A549 (cell line): Measurements from ENCODE around the gene MAP1LC3C.

Experiments
- CEBPB ChIP-seq, 2 experiments: fragments of >200 bp in 1 of 2; sonication (Bioruptor Twin) in 1 of 2; formaldehyde crosslinking in 1 of 2; IDR thresholded peaks; 2 replicates each; pipeline ENCODE4 v1.6.1; 2012 to 2016
- FOSB ChIP-seq: fragments of 250-450 bp; sonication (Bioruptor Pico); IDR thresholded peaks from 2 replicates; pipeline ENCODE4 v1.5.0; 2020; ENCODE audit warnings: mild to moderate bottlenecking, moderate library complexity
- JUN ChIP-seq, 2 experiments: fragments of >200 bp; sonication (Bioruptor Twin); formaldehyde crosslinking; IDR thresholded peaks; 2 replicates in 1 of 2; 3 replicates in 1 of 2; pipeline ENCODE4 v1.6.1; 2016 to 2017
- JUNB ChIP-seq: fragments of >200 bp; sonication (Bioruptor Twin); formaldehyde crosslinking; IDR thresholded peaks from 2 replicates; pipeline ENCODE4 v1.6.1; 2016
- POLR2A ChIP-seq: IDR thresholded peaks from 2 replicates; pipeline ENCODE4 v1.6.1; 2012; ENCODE audit warnings: mild to moderate bottlenecking, low read length
- SMC3 ChIP-seq: fragments of >200 bp; sonication (Bioruptor Twin); formaldehyde crosslinking; IDR thresholded peaks from 3 replicates; pipeline ENCODE4 v1.6.1; 2018; ENCODE audit warnings: inconsistent platforms
- SREBF2 ChIP-seq: fragments of 450-650 bp; IDR thresholded peaks from 2 replicates; pipeline ENCODE4 v1.6.1; 2014; ENCODE audit warnings: mild to moderate bottlenecking, moderate library complexity
- ZSCAN20 ChIP-seq: fragments of 250-450 bp; sonication (Bioruptor Pico); IDR thresholded peaks from 2 replicates; pipeline ENCODE4 v1.8.0; 2022; ENCODE audit warnings: mild to moderate bottlenecking, moderate library complexity
- TF ChIP-seq, protein P1 (sequence below): fragments of >200 bp; sonication (Bioruptor Twin); formaldehyde crosslinking; IDR thresholded peaks from 3 replicates; pipeline ENCODE4 v1.5.1; 2016
- TF ChIP-seq, protein P2 (sequence below): fragments of 200-600 bp; sonication (generic); IDR thresholded peaks from 2 replicates; pipeline ENCODE4 v1.6.1; 2016; ENCODE audit warnings: antibody characterized with exemption, mild to moderate bottlenecking, moderate library complexity
- TF ChIP-seq, protein P3 (sequence below): fragments of 450-650 bp; IDR thresholded peaks from 2 replicates; pipeline ENCODE4 v1.6.1; 2014; ENCODE audit warnings: antibody characterized with exemption
- TF ChIP-seq, protein P4 (sequence below): fragments of 150-350 bp; IDR thresholded peaks from 2 replicates; pipeline ENCODE4 v1.6.1; 2014; ENCODE audit warnings: low read depth, mild to moderate bottlenecking, low read length

DNA sequence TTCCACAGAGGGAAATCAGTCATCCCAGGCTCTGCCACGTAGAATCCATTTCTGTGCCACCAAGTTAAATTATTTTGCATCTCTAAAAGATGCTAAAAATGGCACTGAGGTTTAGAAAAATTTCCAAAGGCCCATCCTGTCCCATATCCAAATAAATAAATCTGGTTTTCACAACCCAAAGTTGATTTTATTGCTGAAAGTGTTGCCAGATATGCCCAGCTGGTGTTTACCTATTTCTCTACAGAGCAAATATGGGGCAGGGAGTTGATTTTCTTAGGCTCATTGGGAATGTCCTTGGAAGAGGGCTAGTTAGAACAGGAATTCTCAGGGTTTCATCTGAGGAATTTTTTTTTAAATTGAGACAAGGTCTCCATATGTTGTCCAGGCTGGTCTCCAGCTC is 19.0 kb downstream of the MAP1LC3C start:
- TF ChIP-seq JUN (IDR thresholded peaks at IDR 0.05): no peak
- TF ChIP-seq, protein P1, sequence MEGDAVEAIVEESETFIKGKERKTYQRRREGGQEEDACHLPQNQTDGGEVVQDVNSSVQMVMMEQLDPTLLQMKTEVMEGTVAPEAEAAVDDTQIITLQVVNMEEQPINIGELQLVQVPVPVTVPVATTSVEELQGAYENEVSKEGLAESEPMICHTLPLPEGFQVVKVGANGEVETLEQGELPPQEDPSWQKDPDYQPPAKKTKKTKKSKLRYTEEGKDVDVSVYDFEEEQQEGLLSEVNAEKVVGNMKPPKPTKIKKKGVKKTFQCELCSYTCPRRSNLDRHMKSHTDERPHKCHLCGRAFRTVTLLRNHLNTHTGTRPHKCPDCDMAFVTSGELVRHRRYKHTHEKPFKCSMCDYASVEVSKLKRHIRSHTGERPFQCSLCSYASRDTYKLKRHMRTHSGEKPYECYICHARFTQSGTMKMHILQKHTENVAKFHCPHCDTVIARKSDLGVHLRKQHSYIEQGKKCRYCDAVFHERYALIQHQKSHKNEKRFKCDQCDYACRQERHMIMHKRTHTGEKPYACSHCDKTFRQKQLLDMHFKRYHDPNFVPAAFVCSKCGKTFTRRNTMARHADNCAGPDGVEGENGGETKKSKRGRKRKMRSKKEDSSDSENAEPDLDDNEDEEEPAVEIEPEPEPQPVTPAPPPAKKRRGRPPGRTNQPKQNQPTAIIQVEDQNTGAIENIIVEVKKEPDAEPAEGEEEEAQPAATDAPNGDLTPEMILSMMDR: no peak
- TF ChIP-seq, protein P2, sequence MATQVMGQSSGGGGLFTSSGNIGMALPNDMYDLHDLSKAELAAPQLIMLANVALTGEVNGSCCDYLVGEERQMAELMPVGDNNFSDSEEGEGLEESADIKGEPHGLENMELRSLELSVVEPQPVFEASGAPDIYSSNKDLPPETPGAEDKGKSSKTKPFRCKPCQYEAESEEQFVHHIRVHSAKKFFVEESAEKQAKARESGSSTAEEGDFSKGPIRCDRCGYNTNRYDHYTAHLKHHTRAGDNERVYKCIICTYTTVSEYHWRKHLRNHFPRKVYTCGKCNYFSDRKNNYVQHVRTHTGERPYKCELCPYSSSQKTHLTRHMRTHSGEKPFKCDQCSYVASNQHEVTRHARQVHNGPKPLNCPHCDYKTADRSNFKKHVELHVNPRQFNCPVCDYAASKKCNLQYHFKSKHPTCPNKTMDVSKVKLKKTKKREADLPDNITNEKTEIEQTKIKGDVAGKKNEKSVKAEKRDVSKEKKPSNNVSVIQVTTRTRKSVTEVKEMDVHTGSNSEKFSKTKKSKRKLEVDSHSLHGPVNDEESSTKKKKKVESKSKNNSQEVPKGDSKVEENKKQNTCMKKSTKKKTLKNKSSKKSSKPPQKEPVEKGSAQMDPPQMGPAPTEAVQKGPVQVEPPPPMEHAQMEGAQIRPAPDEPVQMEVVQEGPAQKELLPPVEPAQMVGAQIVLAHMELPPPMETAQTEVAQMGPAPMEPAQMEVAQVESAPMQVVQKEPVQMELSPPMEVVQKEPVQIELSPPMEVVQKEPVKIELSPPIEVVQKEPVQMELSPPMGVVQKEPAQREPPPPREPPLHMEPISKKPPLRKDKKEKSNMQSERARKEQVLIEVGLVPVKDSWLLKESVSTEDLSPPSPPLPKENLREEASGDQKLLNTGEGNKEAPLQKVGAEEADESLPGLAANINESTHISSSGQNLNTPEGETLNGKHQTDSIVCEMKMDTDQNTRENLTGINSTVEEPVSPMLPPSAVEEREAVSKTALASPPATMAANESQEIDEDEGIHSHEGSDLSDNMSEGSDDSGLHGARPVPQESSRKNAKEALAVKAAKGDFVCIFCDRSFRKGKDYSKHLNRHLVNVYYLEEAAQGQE: no peak
- no peak for TF ChIP-seq POLR2A
- no peak for TF ChIP-seq SMC3
- no peak for TF ChIP-seq ZSCAN20 (CRISPR knock-in tag)
- TF ChIP-seq, protein P3, sequence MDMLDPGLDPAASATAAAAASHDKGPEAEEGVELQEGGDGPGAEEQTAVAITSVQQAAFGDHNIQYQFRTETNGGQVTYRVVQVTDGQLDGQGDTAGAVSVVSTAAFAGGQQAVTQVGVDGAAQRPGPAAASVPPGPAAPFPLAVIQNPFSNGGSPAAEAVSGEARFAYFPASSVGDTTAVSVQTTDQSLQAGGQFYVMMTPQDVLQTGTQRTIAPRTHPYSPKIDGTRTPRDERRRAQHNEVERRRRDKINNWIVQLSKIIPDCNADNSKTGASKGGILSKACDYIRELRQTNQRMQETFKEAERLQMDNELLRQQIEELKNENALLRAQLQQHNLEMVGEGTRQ: no peak
- TF ChIP-seq, protein P4, sequence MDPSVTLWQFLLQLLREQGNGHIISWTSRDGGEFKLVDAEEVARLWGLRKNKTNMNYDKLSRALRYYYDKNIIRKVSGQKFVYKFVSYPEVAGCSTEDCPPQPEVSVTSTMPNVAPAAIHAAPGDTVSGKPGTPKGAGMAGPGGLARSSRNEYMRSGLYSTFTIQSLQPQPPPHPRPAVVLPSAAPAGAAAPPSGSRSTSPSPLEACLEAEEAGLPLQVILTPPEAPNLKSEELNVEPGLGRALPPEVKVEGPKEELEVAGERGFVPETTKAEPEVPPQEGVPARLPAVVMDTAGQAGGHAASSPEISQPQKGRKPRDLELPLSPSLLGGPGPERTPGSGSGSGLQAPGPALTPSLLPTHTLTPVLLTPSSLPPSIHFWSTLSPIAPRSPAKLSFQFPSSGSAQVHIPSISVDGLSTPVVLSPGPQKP: no peak
- no peak for TF ChIP-seq FOSB
- no peak for TF ChIP-seq JUNB
- TF ChIP-seq SREBF2: no peak
- no peak for TF ChIP-seq CEBPB (IDR thresholded peaks at IDR 0.05)
